Measurements from ENCODE around the gene SERPINB6. TPM values are rescaled to one million over a fixed set of nuclear protein-coding genes. Genes with fewer than 3 reads are reported as not detected.
A peak's percentile ranks its signal among the peaks of the same experiment; 100 is the strongest.

Gene SERPINB6
- total and polyA plus RNA-seq, 9 of the 15 experiments (the other 6 are each of a cell fraction or from before 2014, with no cell fraction given), result 86.6 to 211 (median 143) TPM

DNA sequence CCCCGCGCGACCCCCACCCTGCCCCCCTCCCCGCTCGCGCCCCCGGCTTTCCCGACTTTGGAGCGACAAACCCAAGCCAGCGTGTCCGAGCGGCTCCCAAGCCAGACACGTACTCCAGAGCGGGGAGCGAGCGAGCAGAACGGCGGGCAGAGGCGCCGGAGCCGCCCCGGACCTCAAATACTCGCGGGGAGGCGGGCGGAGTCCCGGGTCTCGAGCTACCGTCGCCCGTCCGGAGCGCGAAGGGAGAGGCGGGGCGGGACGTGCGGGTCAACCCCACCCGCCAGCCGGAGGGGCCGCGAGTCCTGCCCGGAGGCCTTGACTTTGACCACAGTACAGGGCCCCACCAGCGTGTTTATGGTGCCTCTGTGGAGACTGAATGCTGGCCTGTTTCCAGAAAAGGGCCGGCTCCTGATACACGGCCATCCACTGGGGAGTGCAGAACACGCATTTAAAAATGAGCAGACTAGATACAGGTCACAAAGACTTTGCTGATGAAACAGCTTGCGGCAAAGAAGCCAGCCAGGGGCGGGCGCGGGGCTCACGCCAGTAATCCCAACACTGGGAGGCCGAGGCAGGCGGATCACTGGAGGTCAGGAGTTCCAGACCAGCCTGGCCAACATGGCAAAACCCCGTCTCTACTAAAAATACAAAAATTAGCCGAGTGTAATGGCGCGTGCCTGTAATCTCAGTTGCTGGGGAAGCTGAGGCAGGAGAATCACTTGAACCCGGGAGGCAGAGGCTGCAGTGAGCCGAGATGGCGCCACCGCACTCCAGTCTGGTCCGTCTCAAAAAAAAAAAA is at the start of gene SERPINB6 (continued):
- TF ChIP-seq POLR2B (IDR thresholded peaks at IDR 0.05; ENCODE audit: low read depth, partially characterized antibody), result peak; percentile 62
- peak; percentile 54 to 94; a peak in 3 of 4 replicates for TF ChIP-seq UBTF (IDR thresholded peaks at IDR 0.05; ENCODE audit: borderline replicate concordance in 1 of 2, low read depth in 2 of 2, low read length in 2 of 2)
- TF ChIP-seq ZSCAN32 (CRISPR knock-in tag; IDR thresholded peaks at IDR 0.05), result peak; percentile 64; the same call in 1 of the 2 replicates
- TF ChIP-seq FOXP1 (CRISPR knock-in tag; IDR thresholded peaks at IDR 0.05), result no peak
- TF ChIP-seq, protein P1, sequence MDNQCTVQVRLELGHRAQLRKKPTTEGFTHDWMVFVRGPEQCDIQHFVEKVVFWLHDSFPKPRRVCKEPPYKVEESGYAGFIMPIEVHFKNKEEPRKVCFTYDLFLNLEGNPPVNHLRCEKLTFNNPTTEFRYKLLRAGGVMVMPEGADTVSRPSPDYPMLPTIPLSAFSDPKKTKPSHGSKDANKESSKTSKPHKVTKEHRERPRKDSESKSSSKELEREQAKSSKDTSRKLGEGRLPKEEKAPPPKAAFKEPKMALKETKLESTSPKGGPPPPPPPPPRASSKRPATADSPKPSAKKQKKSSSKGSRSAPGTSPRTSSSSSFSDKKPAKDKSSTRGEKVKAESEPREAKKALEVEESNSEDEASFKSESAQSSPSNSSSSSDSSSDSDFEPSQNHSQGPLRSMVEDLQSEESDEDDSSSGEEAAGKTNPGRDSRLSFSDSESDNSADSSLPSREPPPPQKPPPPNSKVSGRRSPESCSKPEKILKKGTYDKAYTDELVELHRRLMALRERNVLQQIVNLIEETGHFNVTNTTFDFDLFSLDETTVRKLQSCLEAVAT (IDR thresholded peaks at IDR 0.05), result peak in 1 of 2 experiments; percentile 25; a peak in 1 of 4 replicates
- TF ChIP-seq ZFX (CRISPR knock-in tag; IDR thresholded peaks at IDR 0.05), result peak; percentile 93
- TF ChIP-seq GTF2E2 (tag; IDR thresholded peaks at IDR 0.05), result peak; percentile 88
- peak in 1 of 2 experiments; percentile 92; a peak in 2 of 4 replicates for TF ChIP-seq ZNF639 (CRISPR knock-in tag; conservative IDR thresholded peaks at IDR 0.05 in 1 of 2, IDR thresholded peaks at IDR 0.05 in 1 of 2)
- peak; percentile 80 for TF ChIP-seq FIP1L1 (IDR thresholded peaks at IDR 0.05; ENCODE audit: low read depth, low read length, poor library complexity, severe bottlenecking)
- no peak for TF ChIP-seq ATF1 (CRISPR knock-in tag; IDR thresholded peaks at IDR 0.05)
- TF ChIP-seq ATF1 (tag; IDR thresholded peaks at IDR 0.05), result peak; percentile 11; the same call in 1 of the 2 replicates
- TF ChIP-seq ZBTB2 (IDR thresholded peaks at IDR 0.05), result peak; percentile 45; the same call in 1 of the 2 replicates
- no peak for TF ChIP-seq ZNF41 (CRISPR knock-in tag; conservative IDR thresholded peaks at IDR 0.05)
- TF ChIP-seq, protein P2, sequence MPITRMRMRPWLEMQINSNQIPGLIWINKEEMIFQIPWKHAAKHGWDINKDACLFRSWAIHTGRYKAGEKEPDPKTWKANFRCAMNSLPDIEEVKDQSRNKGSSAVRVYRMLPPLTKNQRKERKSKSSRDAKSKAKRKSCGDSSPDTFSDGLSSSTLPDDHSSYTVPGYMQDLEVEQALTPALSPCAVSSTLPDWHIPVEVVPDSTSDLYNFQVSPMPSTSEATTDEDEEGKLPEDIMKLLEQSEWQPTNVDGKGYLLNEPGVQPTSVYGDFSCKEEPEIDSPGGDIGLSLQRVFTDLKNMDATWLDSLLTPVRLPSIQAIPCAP (CRISPR knock-in tag; IDR thresholded peaks at IDR 0.05; ENCODE audit: borderline replicate concordance), result 0 out of 2 replicates have a peak, but pooled peaks have one; percentile 61

Data from K562 (cell line).